ENCODE data around the gene FOXN3. TPM values are rescaled to one million over a fixed set of nuclear protein-coding genes. Genes with fewer than 3 reads are reported as not detected.

Gene FOXN3
- total and polyA plus RNA-seq, 8 donors, result 43.5 to 80.7 (median 49.1) TPM

DNA sequence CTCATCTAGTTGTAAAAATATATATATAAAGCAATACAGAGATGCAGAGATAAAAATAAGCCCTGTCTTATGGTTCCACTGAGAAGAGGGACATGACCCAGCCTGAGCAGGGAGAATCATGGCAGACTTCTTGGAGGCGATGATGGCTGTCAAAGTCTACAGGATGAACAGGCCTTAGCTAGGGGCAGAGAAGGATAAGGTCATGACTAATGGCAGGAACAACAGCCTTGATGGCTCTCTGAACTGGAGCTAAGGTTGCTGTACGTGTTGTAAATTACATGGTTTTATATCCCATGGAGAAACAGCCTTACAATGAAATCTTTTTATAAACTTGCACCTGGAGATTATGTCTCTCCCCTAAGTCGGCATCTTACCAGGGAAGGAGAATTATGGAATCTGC, 32.4 kb downstream of the FOXN3 start:
- DNase-seq (no peak), ATAC-seq (no peak)
- Histone ChIP-seq H3K4me3 (no peak overlapping the region), H3K27ac (no peak overlapping the region), H3K27me3 (no peaks in the 10 kb centered on the region), H3K9me3 (peaks cover 0 to 8% of the 10 kb centered on the region in 2 donors), H3K36me3 (no peaks in the 10 kb centered on the region), H3K4me1 (peaks cover 9 to 27% of the 10 kb centered on the region in 2 donors)
- TF ChIP-seq, protein P1, sequence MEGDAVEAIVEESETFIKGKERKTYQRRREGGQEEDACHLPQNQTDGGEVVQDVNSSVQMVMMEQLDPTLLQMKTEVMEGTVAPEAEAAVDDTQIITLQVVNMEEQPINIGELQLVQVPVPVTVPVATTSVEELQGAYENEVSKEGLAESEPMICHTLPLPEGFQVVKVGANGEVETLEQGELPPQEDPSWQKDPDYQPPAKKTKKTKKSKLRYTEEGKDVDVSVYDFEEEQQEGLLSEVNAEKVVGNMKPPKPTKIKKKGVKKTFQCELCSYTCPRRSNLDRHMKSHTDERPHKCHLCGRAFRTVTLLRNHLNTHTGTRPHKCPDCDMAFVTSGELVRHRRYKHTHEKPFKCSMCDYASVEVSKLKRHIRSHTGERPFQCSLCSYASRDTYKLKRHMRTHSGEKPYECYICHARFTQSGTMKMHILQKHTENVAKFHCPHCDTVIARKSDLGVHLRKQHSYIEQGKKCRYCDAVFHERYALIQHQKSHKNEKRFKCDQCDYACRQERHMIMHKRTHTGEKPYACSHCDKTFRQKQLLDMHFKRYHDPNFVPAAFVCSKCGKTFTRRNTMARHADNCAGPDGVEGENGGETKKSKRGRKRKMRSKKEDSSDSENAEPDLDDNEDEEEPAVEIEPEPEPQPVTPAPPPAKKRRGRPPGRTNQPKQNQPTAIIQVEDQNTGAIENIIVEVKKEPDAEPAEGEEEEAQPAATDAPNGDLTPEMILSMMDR (IDR thresholded peaks at IDR 0.05), result no peak
- intact Hi-C loops (cut with DNase I), result no loop called here

DNA sequence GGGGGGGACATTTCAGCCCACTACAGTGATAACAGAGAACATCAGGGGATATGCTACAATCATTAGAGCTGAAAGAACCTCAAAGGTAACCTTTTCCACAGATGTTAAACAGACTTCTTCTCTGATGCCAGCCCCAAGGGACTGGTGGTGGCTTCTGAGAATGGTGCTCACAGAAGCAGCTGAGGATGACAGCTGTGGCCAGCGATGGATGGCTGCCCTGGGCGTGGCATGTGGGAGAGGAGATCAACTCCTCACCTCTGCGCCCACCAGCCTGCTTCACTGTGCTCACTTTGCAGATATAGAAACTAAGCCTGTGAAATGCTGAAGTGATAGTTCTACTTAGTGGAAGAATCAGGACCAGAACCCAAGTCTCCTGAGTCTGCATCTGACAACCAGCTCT, 33.0 kb downstream of the FOXN3 start:
- ATAC-seq (no peak), DNase-seq (no peak)
- Histone ChIP-seq H3K27me3 (no peaks in the 10 kb centered on the region), H3K9me3 (peaks cover 0 to 8% of the 10 kb centered on the region in 2 donors), H3K36me3 (no peaks in the 10 kb centered on the region), H3K27ac (no peak overlapping the region), H3K4me3 (no peak overlapping the region), H3K4me1 (peaks cover 9 to 21% of the 10 kb centered on the region in 2 donors)
- intact Hi-C loops (cut with DNase I), result no loop called here
- TF ChIP-seq, protein P1 (IDR thresholded peaks at IDR 0.05), result no peak

DNA sequence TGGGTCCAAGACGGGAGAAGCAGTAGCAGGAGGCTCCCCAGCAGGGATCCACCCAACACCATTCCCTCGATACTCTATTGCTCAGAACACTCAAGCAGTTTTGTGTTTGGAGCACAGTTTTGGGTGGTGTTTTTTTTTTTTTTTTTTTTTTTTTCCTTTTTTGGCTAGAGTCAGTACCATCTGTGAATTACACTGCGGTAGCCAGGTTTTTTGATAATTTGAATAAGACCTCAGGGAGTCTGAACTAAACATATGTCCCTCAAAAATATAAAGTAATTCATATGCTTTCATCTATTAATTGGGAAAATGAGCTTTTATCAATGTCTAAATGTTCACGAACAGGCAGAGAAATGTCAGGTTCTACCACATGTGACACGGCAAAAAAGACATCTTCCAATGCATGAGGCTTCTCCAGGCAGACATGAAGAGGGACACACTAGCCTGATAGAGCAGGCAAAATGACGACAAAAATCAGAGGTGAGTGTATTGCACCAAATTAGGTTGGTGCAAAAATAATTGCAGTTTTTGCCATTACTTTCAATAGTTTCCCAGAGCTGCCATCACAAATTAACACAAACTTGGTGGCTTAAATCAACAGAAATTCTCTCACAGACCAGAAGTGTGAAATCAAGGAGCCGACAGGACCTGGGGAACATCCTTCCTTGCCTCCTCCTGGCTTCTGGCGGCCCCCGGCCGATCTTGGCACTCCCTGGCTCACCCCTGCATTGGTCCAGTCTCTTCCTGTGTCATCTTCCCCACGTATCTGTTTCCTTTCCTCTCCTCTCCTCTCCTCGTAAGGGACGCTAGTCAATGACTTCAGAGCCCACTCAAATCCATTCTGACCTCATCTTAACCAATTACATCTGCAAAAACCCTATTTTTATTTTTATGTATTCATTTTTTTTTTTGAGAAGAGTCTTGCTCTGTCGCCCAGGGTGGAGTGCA, 33.9 kb downstream of the FOXN3 start:
- intact Hi-C loops (cut with DNase I), result no loop called here
- DNase-seq (no peak), ATAC-seq (no peak)

DNA sequence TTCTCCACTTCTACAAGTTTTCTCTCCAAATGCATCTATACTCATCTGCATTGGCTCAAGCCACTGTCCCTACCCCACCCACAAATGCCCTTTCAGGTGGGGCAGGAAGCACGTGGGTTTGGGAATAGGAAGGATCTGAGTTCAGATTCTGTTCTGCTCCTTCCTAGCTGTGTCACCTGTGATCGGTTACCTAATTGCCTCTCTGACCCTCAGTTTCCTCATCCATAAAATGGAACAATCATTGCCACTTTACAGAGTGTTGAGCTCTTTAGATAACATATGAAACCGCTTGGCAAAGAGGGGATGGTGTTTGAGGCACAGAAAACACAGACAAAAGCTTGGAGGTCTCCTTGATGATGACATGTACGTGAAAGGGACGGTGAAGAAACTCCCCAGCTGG, 34.5 kb downstream of the FOXN3 start:
- TF ChIP-seq, protein P1 (IDR thresholded peaks at IDR 0.05), result no peak
- H3K36me3 ChIP-seq, result no peaks in the 10 kb centered on the region
- intact Hi-C loops (cut with DNase I), result no loop called here
- H3K4me3 ChIP-seq, result no peak overlapping the region
- no peak for ATAC-seq
- peaks cover 0 to 8% of the 10 kb centered on the region in 2 donors for H3K9me3 ChIP-seq
- peaks cover 9 to 26% of the 10 kb centered on the region in 2 donors for H3K4me1 ChIP-seq
- H3K27me3 ChIP-seq, result no peaks in the 10 kb centered on the region
- no peak overlapping the region for H3K27ac ChIP-seq
- DNase-seq, result no peak

More for the DNA sequence above, 33.9 kb downstream of the FOXN3 start:
- Histone ChIP-seq H3K4me1 (peaks cover 9 to 22% of the 10 kb centered on the region in 2 donors), H3K27ac (no peak overlapping the region), H3K4me3 (no peak overlapping the region), H3K36me3 (no peaks in the 10 kb centered on the region), H3K9me3 (peaks cover 0 to 8% of the 10 kb centered on the region in 2 donors), H3K27me3 (no peaks in the 10 kb centered on the region)
- TF ChIP-seq, protein P1 (IDR thresholded peaks at IDR 0.05), result no peak

Measured in left lung (tissue), 10 donors.